PC-3 (cell line): ENCODE data around the gene CISD1. TPM values are rescaled to one million over a fixed set of nuclear protein-coding genes. Genes with fewer than 3 reads are reported as not detected.

Experiments used
- ATAC-seq: fragments of 200-7000 bp; cut with Tn5 transposase; 2 replicates; pipeline ENCODE4 v1.9.1; 2020; ENCODE audit warnings: mild to moderate bottlenecking, moderate library complexity
- BruUV-seq: library from RNA; stranded (reverse); fragments of 400-500 nt; replicated peaks from 2 replicates; lab custom pipeline; 2021; lab: Mats Ljungman, UMichigan
- CTCF ChIA-PET: fragments of 300-600 bp; sonication (Branson Sonifier 250); formaldehyde crosslinking; loops from one replicate; lab custom pipeline; 2022; ENCODE audit warnings: antibody characterized with exemption; lab: Charles Lee
- POLR2A ChIA-PET: fragments of 300-600 bp; sonication (Branson Sonifier 250); formaldehyde crosslinking; loops from one replicate; lab custom pipeline; 2022; ENCODE audit warnings: antibody characterized with exemption; ENCODE audit not compliant: unreplicated experiment; lab: Charles Lee
- DNase-seq: peaks from one replicate; pipeline ENCODE4 v3.0.0-alpha.2; 2015
- H2AFZ ChIP-seq: fragments of 300-600 bp; sonication (generic); 2 replicates; pipeline ENCODE4 v1.6.0; 2016; ENCODE audit warnings: antibody characterized with exemption, low read length
- H3F3A ChIP-seq: fragments of 300-600 bp; sonication (generic); one replicate; pipeline ENCODE4 v1.6.0; 2017; ENCODE audit warnings: antibody characterized with exemption, low read length, control low read depth, mild to moderate bottlenecking; ENCODE audit not compliant: unreplicated experiment
- H3K27ac ChIP-seq: fragments of 300-600 bp; sonication (generic); 2 replicates; pipeline ENCODE4 v1.5.1; 2016; ENCODE audit warnings: mild to moderate bottlenecking, low read length
- H3K27me3 ChIP-seq: fragments of 300-600 bp; sonication (generic); 2 replicates; pipeline ENCODE4 v1.6.1; 2016; ENCODE audit warnings: low read length, mixed read lengths
- H3K36me3 ChIP-seq: fragments of 300-600 bp; sonication (generic); 2 replicates; pipeline ENCODE4 v1.6.1; 2016; ENCODE audit warnings: low read depth, mixed run types, low read length, mixed read lengths
- H3K4me1 ChIP-seq: fragments of 300-600 bp; sonication (generic); 2 replicates; pipeline ENCODE4 v1.5.1; 2016; ENCODE audit warnings: low read length; ENCODE audit not compliant: insufficient read depth
- H3K4me2 ChIP-seq: fragments of 300-600 bp; sonication (generic); 2 replicates; pipeline ENCODE4 v1.6.0; 2016; ENCODE audit warnings: low read length
- H3K4me3 ChIP-seq: fragments of 300-600 bp; sonication (generic); 2 replicates; pipeline ENCODE4 v1.5.1; 2016; ENCODE audit warnings: mild to moderate bottlenecking, low read length, mixed read lengths
- H3K79me2 ChIP-seq: fragments of 300-600 bp; sonication (generic); 2 replicates; pipeline ENCODE4 v1.6.1; 2017; ENCODE audit warnings: low read length, mixed read lengths
- H3K9ac ChIP-seq: fragments of 300-600 bp; sonication (generic); 2 replicates; pipeline ENCODE4 v1.6.0; 2016; ENCODE audit warnings: mild to moderate bottlenecking, low read length
- H3K9me2 ChIP-seq: fragments of 300-600 bp; sonication (generic); replicated peaks from 2 replicates; pipeline ENCODE4 v1.6.1; 2016; ENCODE audit warnings: mixed run types, low read length, mixed read lengths
- H3K9me3 ChIP-seq: fragments of 300-600 bp; sonication (generic); 2 replicates; pipeline ENCODE4 v1.6.1; 2016; ENCODE audit warnings: low read length, mixed read lengths
- H4K20me1 ChIP-seq: fragments of 300-600 bp; sonication (generic); 2 replicates; pipeline ENCODE4 v1.6.1; 2016; ENCODE audit warnings: low read length, mixed read lengths
- CTCF ChIP-seq: fragments of 300-600 bp; sonication (generic); conservative IDR thresholded peaks from 2 replicates; pipeline ENCODE4 v1.5.1; 2017; ENCODE audit warnings: antibody characterized with exemption, low read depth, mild to moderate bottlenecking, low read length
- EZH2 ChIP-seq: fragments of 300-600 bp; sonication (generic); IDR thresholded peaks from one replicate; pipeline ENCODE4 v1.6.1; 2017; ENCODE audit warnings: antibody characterized with exemption, mild to moderate bottlenecking, low read length; ENCODE audit not compliant: unreplicated experiment
- EZH2phosphoT487 ChIP-seq: fragments of 300-600 bp; sonication (generic); IDR thresholded peaks from 2 replicates; pipeline ENCODE4 v1.6.1; 2018; ENCODE audit warnings: mild to moderate bottlenecking, antibody characterized with exemption, low read length, borderline replicate concordance
- intact Hi-C: fragments of 100-400 bp; cut with micrococcal nuclease; formaldehyde crosslinking; loops from 2 replicates; pipeline ENCODE4 v1.9.0; 2023
- total RNA-seq: library from RNA; depleted of rRNA; stranded (reverse); fragments of >200 nt; gene quantifications from 2 replicates; pipeline ENCODE4 v1.2.3, GENCODE V29; 2014

The CISD1 gene
- total RNA-seq, 1 experiment from 2014 or later = 68.8 TPM

- no peak for ATAC-seq
- Histone ChIP-seq H3K27me3 (no peaks in the 10 kb centered on the region), H3F3A (no peaks in the 10 kb centered on the region), H2AFZ (no peak overlapping the region), H3K4me1 (peaks cover 12% of the 10 kb centered on the region), H3K4me3 (peak overlapping the region; percentile 89), H3K9me2 (no peaks in the 10 kb centered on the region), H4K20me1 (0 out of 2 replicates have a peak, but pooled peaks cover under 1% of the 10 kb centered on the region), H3K9me3 (no peaks in the 10 kb centered on the region), H3K27ac (no peak overlapping the region), H3K4me2 (peak overlapping the region; percentile 95), H3K36me3 (no peaks in the 10 kb centered on the region), H3K79me2 (peaks cover 64% of the 10 kb centered on the region), H3K9ac (no peak overlapping the region)
- no peak for DNase-seq
- intact Hi-C loops = no loop called here
- ChIA-PET CTCF (no interaction called here), POLR2A (no interaction called here)
- no TSS peak for BruUV-seq
- TF ChIP-seq CTCF (no peak), EZH2 (no peak)
Measured at GRCh38 chr10:58264780-58265179, 4.2 kb upstream of the CISD1 start.

- H2AFZ ChIP-seq = no peak overlapping the region
- no peak overlapping the region for H3K27ac ChIP-seq
- DNase-seq = no peak
- peaks cover 65% of the 10 kb centered on the region for H3K79me2 ChIP-seq
- no peaks in the 10 kb centered on the region for H3K9me3 ChIP-seq
- no peaks in the 10 kb centered on the region for H3K9me2 ChIP-seq
- no peaks in the 10 kb centered on the region for H3F3A ChIP-seq
- CTCF ChIA-PET = no interaction called here
- intact Hi-C loops = no loop called here
- TF ChIP-seq EZH2 = no peak
- no peak for TF ChIP-seq CTCF
- TF ChIP-seq EZH2phosphoT487 = no peak
- H3K27me3 ChIP-seq = no peaks in the 10 kb centered on the region
- BruUV-seq = no TSS peak
- peaks cover 12% of the 10 kb centered on the region for H3K4me1 ChIP-seq
- H4K20me1 ChIP-seq = 0 out of 2 replicates have a peak, but pooled peaks cover 3% of the 10 kb centered on the region
- ATAC-seq = no peak
- POLR2A ChIA-PET = no interaction called here
- H3K4me2 ChIP-seq = peak overlapping the region; percentile 95
- no peaks in the 10 kb centered on the region for H3K36me3 ChIP-seq
- H3K9ac ChIP-seq = peak overlapping the region; percentile 43
- peak overlapping the region; percentile 89 for H3K4me3 ChIP-seq
Measured at GRCh38 chr10:58265249-58265648, 3.7 kb upstream of the CISD1 start.

GRCh38 chr10:58266003-58266825, 2.7 kb upstream of the CISD1 start:
- no peaks in the 10 kb centered on the region for H3K27me3 ChIP-seq
- no TSS peak for BruUV-seq
- ATAC-seq (no peak), DNase-seq (peak; percentile 64)
- peak overlapping the region; percentile 7 for H3K27ac ChIP-seq
- ChIA-PET CTCF (interaction anchor here (0.7 kb wide), 1 partner anchor 89 kb away, joined by 3 read pairs; no protein-coding TSS in a partner anchor), POLR2A (no interaction called here)
- H3K9ac ChIP-seq = peak overlapping the region; percentile 43
- H3K9me2 ChIP-seq = no peaks in the 10 kb centered on the region
- no peaks in the 10 kb centered on the region for H3F3A ChIP-seq
- intact Hi-C loops = loop anchor here (2.0 kb wide), 1 partner anchor 29 kb away; no protein-coding TSS in a partner anchor
- H3K36me3 ChIP-seq = no peaks in the 10 kb centered on the region
- no peak for TF ChIP-seq EZH2
- TF ChIP-seq EZH2phosphoT487 = no peak
- TF ChIP-seq CTCF = no peak
- peaks cover 19% of the 10 kb centered on the region for H3K4me1 ChIP-seq
- no peaks in the 10 kb centered on the region for H3K9me3 ChIP-seq
- 0 out of 2 replicates have a peak, but pooled peaks cover 8% of the 10 kb centered on the region for H4K20me1 ChIP-seq
- peak overlapping the region; percentile 95 for H2AFZ ChIP-seq
- peak overlapping the region; percentile 89 for H3K4me3 ChIP-seq
- peaks cover 68% of the 10 kb centered on the region for H3K79me2 ChIP-seq
- H3K4me2 ChIP-seq = peak overlapping the region; percentile 95
